B cell (primary cell): ENCODE results near the gene GIPC3.

Experiments
- CTCF ChIP-seq: fragments of 200-600 bp; IDR thresholded peaks from one replicate; pipeline ENCODE4 v1.8.0; 2022; ENCODE audit warnings: antibody characterized with exemption, mild to moderate bottlenecking
- EZH2 ChIP-seq: IDR thresholded peaks from 2 replicates; pipeline ENCODE4 v1.6.1; 2012; ENCODE audit warnings: borderline replicate concordance, low read depth, mild to moderate bottlenecking, moderate library complexity, low read length; ENCODE audit not compliant: insufficient read depth, poor library complexity, severe bottlenecking

DNA sequence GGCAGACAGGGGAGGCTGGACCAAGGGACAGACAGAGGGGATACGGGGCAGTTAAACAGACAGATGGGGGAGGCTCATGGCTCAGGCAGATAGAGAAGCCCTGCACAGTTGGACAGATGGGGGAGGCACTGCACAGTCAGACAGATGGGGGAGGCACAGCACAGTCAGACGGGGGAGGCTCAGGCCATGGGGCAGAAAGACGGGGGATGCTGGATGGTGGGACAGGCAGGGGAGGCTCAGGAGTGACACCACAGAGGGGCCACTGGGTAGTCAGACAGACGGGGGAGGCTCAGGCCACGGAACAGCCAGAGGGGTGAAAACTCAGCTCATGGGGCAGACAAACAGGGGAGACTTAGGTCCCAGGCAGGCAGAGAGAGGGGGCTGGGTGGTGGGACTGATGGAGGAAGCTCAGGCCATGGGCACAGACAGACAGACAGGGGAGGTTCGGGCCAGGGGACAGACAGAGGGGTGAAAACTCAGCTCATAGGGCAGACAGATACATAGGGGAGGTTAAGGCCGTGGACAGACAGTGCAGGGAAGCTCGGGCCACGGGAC is 28.8 kb upstream of the GIPC3 start:
- TF ChIP-seq CTCF (no peak), EZH2 (no peak)
